Right lobe of liver (tissue), 4 donors: Measurements from ENCODE around the gene FRMD4A.

ENCODE experiments used
- POLR2A ChIP-seq: fragments of 450-650 bp; IDR thresholded peaks from one replicate; pipeline ENCODE4 v1.6.1; 2017; ENCODE audit warnings: antibody characterized with exemption, mild to moderate bottlenecking
- TF ChIP-seq, protein P1 (sequence below), 4 donors: fragments of 200-600 bp in 3 of 4; fragments of 450-650 bp in 1 of 4; IDR thresholded peaks; one replicate each; pipeline versions ENCODE4 v1.5.1 to v1.8.0; 2016 to 2022; ENCODE audit warnings: antibody characterized with exemption in 4 of 4, mild to moderate bottlenecking in 2 of 4
- donor health status: DM: no; HTN: no; CAD: no.
- donor health status: DM: no; HTN: no; CAD: no.
- donor health status: DM: no; HTN: yes; CAD: no.

DNA sequence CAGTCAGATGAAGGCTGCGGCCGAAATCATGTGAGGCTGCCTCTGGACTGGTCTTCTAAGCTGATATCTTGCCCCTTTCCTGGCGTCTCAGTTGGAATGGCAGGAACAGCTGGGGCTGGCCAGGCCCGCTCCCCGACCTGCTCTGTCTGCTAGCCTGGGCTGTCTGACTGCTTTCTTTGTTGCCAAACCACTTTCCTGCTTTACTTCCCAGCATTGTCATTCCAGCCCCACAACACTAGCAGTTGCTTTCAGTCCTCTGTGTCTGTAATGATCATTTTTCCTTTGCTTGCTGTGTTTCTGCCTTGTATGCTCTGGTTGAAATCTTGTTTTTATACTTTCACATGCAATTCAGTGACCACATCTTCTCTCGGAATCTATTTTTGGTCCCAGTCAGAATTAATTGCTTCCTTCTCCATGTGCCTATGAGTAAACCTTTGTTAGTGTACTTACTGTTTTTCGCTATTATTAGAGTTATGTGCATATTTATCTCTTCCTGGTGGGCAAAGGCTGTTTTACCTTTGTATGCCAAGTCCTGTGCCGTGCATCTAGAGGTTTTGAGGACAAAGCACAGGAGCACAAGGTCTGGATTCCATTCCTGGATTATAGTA, 722.4 kb downstream of the FRMD4A start:
- TF ChIP-seq, protein P1, sequence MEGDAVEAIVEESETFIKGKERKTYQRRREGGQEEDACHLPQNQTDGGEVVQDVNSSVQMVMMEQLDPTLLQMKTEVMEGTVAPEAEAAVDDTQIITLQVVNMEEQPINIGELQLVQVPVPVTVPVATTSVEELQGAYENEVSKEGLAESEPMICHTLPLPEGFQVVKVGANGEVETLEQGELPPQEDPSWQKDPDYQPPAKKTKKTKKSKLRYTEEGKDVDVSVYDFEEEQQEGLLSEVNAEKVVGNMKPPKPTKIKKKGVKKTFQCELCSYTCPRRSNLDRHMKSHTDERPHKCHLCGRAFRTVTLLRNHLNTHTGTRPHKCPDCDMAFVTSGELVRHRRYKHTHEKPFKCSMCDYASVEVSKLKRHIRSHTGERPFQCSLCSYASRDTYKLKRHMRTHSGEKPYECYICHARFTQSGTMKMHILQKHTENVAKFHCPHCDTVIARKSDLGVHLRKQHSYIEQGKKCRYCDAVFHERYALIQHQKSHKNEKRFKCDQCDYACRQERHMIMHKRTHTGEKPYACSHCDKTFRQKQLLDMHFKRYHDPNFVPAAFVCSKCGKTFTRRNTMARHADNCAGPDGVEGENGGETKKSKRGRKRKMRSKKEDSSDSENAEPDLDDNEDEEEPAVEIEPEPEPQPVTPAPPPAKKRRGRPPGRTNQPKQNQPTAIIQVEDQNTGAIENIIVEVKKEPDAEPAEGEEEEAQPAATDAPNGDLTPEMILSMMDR (IDR thresholded peaks at IDR 0.05): no peak
- TF ChIP-seq POLR2A: no peak
